HL-60 (cell line): Measurements from ENCODE around the gene CSTF1.

Experiments
- DNase-seq, 2 experiments: peaks; one replicate each; pipeline ENCODE4 v3.0.0-alpha.2; 2010 to 2020; ENCODE audit warnings: low read depth in 1 of 2, low spot score in 1 of 2
- H3K27ac ChIP-seq: fragments of 250-450 bp; sonication (Bioruptor Pico); replicated peaks from 2 replicates; pipeline ENCODE4 v1.5.1; 2020; ENCODE audit warnings: mild to moderate bottlenecking, moderate library complexity
- H3K27me3 ChIP-seq: fragments of 250-450 bp; sonication (Bioruptor Pico); 2 replicates; pipeline ENCODE4 v1.5.1; 2021; ENCODE audit warnings: mild to moderate bottlenecking, moderate library complexity; ENCODE audit not compliant: insufficient read depth, poor library complexity, severe bottlenecking
- H3K4me3 ChIP-seq: replicated peaks from 2 replicates; pipeline ENCODE4 v1.5.1; 2011; ENCODE audit warnings: mild to moderate bottlenecking, control low read depth, low read length; ENCODE audit not compliant: insufficient read depth
- CTCF ChIP-seq: IDR thresholded peaks from one replicate; pipeline ENCODE4 v1.5.1; 2011; ENCODE audit warnings: low read length, control low read depth, inconsistent platforms; ENCODE audit not compliant: insufficient read depth
- GABPA ChIP-seq: IDR thresholded peaks from 2 replicates; pipeline ENCODE4 v1.6.1; 2012; ENCODE audit warnings: low read depth
- POLR2AphosphoS5 ChIP-seq: IDR thresholded peaks from 2 replicates; pipeline ENCODE4 v1.6.1; 2012; ENCODE audit warnings: low read depth
- REST ChIP-seq: IDR thresholded peaks from 2 replicates; pipeline ENCODE4 v1.6.1; 2012; ENCODE audit warnings: low read depth; ENCODE audit not compliant: insufficient replicate concordance
- SPI1 ChIP-seq: IDR thresholded peaks from 2 replicates; pipeline ENCODE4 v1.6.1; 2012; ENCODE audit warnings: low read depth, mild to moderate bottlenecking, borderline replicate concordance

Gene CSTF1

GRCh38 chr20:56424931-56425330, 32.5 kb downstream of the CSTF1 start:
- TF ChIP-seq SPI1: no peak
- TF ChIP-seq GABPA: no peak
- TF ChIP-seq POLR2AphosphoS5: no peak
- TF ChIP-seq REST: no peak
- TF ChIP-seq CTCF: no peak
- DNase-seq: no peak
- Histone ChIP-seq H3K4me3 (no peak overlapping the region), H3K27me3 (no peaks in the 10 kb centered on the region), H3K27ac (no peak overlapping the region)

GRCh38 chr20:56426026-56426425, 33.6 kb downstream of the CSTF1 start:
- Histone ChIP-seq H3K27ac (no peak overlapping the region), H3K27me3 (no peaks in the 10 kb centered on the region), H3K4me3 (no peak overlapping the region)
- TF ChIP-seq GABPA: no peak
- no peak for TF ChIP-seq SPI1
- no peak for TF ChIP-seq CTCF
- no peak for TF ChIP-seq POLR2AphosphoS5
- TF ChIP-seq REST: no peak
- DNase-seq: no peak

- Histone ChIP-seq H3K27ac (no peak overlapping the region), H3K27me3 (no peaks in the 10 kb centered on the region), H3K4me3 (no peak overlapping the region)
- TF ChIP-seq CTCF (no peak), SPI1 (no peak), POLR2AphosphoS5 (no peak), GABPA (no peak), REST (no peak)
- DNase-seq: no peak
Observed at GRCh38 chr20:56426926-56427325, 34.5 kb downstream of the CSTF1 start.
